Stimulated activated CD4-positive, alpha-beta T cell treated with anti-CD3 and anti-CD28 coated beads, Interleukin-1b, Interleukin-23, amount 100 ng/mL, for 4 hours (primary cell): ENCODE results near the gene ARL2BP.

Experiments
- DNase-seq, 2 donors: peaks; one replicate each; pipeline ENCODE4 v3.0.0-alpha.2; 2020; ENCODE audit warnings: low read depth in 2 of 2

ARL2BP gene

DNA sequence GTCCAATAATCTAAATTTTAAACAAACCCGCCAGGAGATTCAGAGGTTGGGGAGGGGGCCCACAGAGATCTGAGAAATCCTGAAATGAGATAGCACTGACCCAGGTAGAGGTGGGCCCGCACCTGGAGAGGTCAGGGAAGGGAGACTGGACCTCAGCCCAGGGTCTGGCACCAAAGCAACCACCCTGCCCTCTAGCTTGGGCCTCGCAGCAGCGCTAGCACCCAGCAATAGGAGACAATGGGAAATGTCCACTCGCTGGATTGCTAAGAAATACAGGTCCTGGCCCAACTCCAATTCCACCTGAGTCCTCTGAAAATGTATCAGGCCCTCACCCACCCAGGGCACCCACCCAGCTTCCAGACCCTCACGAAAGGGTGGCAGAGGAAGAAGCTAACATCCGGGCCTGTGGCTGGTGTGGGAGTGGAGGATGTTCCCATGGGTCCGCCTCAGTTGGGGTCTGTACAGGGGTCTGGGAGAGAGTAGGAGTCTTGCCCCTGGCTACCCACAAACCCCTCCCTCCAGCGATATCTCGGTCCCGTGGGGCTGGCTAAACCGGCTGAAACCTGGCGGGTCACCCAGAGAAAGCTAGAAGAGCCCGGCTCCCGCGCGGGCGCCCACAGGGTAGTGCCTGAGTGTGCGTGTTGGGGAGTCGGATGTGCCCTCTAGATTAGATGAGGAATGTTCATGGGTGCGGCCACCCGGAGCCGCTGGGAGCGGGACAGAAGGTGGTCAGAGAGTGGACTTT lies 38.3 kb downstream of the ARL2BP start:
- DNase-seq, result no peak

DNA sequence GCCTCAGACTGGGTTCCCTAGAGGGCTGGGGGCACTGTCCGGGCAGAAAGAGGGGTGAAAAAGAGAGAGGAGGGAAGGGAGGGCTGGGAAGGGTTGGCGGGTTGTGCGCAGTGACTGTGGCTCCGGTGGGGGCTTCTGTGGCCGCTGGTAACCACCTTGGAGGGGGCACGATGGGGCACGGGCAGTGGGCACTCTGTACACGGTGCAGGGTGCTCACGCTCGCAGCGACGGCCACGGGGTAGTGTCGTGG lies 38.8 kb downstream of the ARL2BP start:
- DNase-seq, result no peak

- peak in 1 of 2 donors; percentile 56 for DNase-seq
These were observed 39.3 kb downstream of the ARL2BP start, which contains the start of gene PLLP for GRCh38 chr16:57284209-57284951. Gene PLLP (minus strand): TSS chr16:57284672. CDS start chr16:57284540, 132 bp downstream.

DNA sequence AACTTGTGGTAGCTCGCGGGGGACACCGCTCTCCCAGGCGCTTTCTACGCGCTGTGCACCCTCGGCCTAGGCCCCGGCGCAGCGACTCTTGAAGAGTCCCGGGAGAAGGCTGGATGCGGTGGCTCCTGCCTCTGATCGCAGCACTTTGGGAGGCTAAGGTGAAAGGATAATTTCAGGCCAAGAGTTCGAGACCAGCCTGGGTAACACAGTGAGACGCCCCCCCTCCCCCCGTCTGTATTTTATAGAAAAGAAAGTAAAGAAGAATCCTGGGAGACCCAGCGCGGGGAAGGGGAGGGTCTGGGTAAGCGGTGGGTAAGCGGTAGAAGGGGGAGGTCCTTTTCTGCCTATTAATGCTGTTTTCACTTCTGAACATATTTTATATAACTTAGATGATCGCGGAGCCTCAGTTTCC lies 39.9 kb downstream of the ARL2BP start:
- DNase-seq, result no peak

- DNase-seq, result no peak
These were observed 40.3 kb downstream of the ARL2BP start for GRCh38 chr16:57285379-57285778.

DNA sequence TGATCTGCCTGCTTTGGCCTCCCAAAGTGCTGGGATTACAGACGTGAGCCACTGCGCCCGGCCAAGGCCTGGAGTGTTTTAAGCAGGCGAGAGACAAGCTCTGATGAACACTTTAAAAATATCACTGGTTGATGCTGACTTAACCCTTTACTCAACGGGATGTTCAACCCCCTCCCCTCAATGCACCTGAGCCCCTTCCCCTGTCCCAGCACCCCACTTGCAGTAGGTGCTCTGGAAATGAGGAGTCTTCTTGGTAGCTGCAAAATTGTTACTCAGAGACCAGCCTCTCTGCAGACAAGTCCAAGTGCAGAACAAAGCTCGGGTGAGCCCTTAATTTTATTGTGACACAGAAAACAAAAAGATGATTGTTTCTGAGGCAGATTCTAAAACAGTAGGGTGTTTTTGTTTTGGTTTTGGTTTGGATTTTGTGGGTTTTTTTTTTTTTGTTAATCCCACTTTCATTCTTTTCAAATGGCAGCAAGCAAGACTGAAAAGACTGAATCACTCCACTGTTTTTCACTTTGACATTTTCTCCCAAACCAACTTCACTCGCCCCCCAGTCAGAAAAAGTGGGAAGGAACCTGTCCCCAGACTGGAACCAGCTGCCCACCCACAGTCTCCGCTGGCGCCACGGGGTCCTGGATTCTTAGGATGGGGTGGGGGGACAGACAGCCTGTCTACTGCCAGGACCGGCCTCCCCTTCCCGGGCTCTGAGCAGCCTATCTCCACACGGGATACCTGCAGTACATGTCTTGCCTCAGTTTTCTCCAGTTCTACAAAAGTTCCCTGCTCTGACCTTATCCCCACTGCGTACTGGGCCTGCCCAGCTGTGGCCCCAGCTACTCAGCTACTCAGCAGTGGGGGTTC lies 44.6 kb downstream of the ARL2BP start:
- no peak for DNase-seq

GRCh38 chr16:57297856-57298255 lies 52.8 kb downstream of the ARL2BP start:
- no peak for DNase-seq

GRCh38 chr16:57299009-57299718 lies 54.1 kb downstream of the ARL2BP start:
- DNase-seq, result no peak

- DNase-seq, result peak; percentile 73 to 76
These were observed 54.8 kb downstream of the ARL2BP start for GRCh38 chr16:57299719-57300386.

DNA sequence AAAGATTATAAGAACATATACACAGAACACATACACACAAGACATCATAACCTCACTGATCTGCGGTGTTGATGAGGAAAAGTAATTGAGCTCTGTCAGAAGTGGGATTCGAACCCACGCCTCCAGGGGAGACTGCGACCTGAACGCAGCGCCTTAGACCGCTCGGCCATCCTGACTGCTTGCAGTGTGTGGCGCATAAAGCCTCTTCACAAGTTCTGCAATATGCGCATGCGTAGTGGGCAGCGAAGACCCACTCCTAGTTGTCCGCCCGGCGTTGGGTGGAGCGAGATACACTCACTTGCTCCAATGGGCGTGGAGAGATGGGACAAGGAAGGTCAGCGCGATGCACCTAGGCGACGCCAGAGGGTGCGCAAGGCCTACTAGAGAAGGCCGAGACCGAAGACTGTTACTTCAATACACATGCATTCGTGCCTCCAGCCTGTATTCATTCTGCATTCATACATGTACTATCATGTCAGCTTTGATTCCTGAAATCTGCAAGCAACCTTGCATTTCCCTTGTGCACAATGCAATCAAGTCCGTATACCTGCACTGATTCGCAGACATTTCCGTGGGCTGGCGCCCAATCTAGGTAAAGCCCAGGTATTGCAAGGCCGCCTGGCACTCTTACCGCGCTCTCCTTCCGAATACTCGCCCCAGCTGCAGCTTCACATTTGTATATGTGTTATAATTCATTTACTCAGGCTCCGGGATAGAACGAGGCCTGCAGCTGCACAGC lies 55.5 kb downstream of the ARL2BP start:
- peak; percentile 90 to 99 for DNase-seq

DNA sequence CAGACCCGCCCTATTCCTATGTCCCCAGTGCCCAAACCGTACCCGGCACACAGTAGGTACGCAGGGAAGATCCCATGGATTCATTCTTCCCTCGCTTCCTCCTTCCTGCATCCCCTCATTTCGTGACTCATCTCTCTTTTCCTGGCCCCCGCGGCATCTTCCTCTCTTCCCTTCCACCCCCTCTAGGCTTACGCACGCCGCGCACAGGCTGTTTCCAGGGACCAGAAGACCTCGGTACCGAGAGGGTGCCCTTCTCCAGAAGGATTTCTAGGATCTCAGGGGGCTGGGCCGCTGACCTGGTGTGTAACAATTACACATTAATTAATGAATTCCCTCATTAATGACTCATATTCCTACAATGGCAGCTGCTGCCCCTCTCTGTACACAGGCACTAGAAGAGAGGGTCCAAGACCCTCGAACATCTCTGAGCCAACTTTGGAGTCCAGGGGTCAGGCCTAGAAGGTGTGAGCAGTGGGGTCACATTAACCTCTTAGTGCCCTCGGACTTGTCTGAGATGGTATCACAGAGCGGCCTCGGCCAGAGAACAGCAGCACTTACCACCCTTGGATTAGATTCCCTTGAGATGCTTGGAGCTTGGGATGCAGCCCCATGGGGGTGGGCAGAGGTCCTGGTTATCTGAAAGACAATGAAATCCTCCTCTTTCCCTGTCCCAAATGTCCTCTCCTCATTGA lies 56.2 kb downstream of the ARL2BP start:
- DNase-seq, result no peak
